ENCODE measurements around the gene MRGPRE.

GRCh38 chr11:3188496-3189195, 43.6 kb downstream of the MRGPRE start:
- TF ChIP-seq CTCF (IDR thresholded peaks at IDR 0.05) (no peak), POLR2A (IDR thresholded peaks at IDR 0.05) (no peak)

Data from esophagus squamous epithelium (tissue), 4 donors.